HCT116 (cell line): Measurements from ENCODE around the gene PNPO. TPM values are rescaled to one million over a fixed set of nuclear protein-coding genes. Genes with fewer than 3 reads are reported as not detected.
A peak's percentile ranks its signal among the peaks of the same experiment; 100 is the strongest.

Experiments used
- ATAC-seq: fragments of 200-7000 bp; cut with Tn5 transposase; 2 replicates; pipeline ENCODE4 v1.9.1; 2020; ENCODE audit warnings: mild to moderate bottlenecking, moderate library complexity
- BruUV-seq: library from RNA; stranded (reverse); fragments of 400-500 nt; replicated peaks from 2 replicates; lab custom pipeline; 2021; lab: Mats Ljungman, UMichigan
- CTCF ChIA-PET: fragments of 300-600 bp; sonication (Branson Sonifier 250); formaldehyde crosslinking; loops from one replicate; lab custom pipeline; 2021; ENCODE audit warnings: antibody characterized with exemption; lab: Charles Lee
- POLR2A ChIA-PET: fragments of 300-600, 350-600 bp; sonication (Branson Sonifier 250); formaldehyde crosslinking; loops from one replicate; lab custom pipeline; 2021; ENCODE audit warnings: antibody characterized with exemption; lab: Charles Lee
- RAD21 ChIA-PET, 2 experiments: fragments of 300-600 bp; sonication (Branson Sonifier 250); formaldehyde crosslinking; loops; one replicate each; lab custom pipeline; 2023; ENCODE audit warnings: low total read pairs in 2 of 2; ENCODE audit not compliant: uncharacterized antibody in 2 of 2, unreplicated experiment in 2 of 2, low non-redundant PET in 1 of 2; lab: Charles Lee
- DNase-seq: peaks from one replicate; pipeline ENCODE4 v3.0.0-alpha.2; 2010; ENCODE audit warnings: low read depth, low spot score
- H2AFZ ChIP-seq: fragments of 200-600 bp; shearing (Covaris generic), sonication (generic); 2 replicates; pipeline ENCODE4 v1.6.1; 2017; ENCODE audit warnings: low read depth, mixed run types, mixed read lengths, antibody characterized with exemption, low read length; ENCODE audit not compliant: poor library complexity, severe bottlenecking
- H3K27ac ChIP-seq: 2 replicates; pipeline ENCODE4 v1.5.1; 2012; ENCODE audit warnings: low read depth, low read length
- H3K27me3 ChIP-seq: fragments of 200-600 bp; sonication (generic); 2 replicates; pipeline ENCODE4 v1.6.1; 2016; ENCODE audit warnings: mixed run types, low read length, mixed read lengths; ENCODE audit not compliant: insufficient read depth
- H3K36me3 ChIP-seq, 2 experiments: fragments of 200-500 bp in 1 of 2; fragments of 200-600 bp in 1 of 2; sonication (Bioruptor generic) in 1 of 2; sonication (generic) in 1 of 2; 2 replicates each; pipeline versions ENCODE4 v1.5.1 to v1.6.1; 2014 to 2016; ENCODE audit warnings: low read length in 2 of 2, inconsistent platforms in 1 of 2, mixed read lengths in 1 of 2, mixed run types in 1 of 2; ENCODE audit not compliant: insufficient read depth in 2 of 2, control insufficient read depth in 1 of 2
- H3K4me1 ChIP-seq, 2 experiments: fragments of 200-600 bp in 1 of 2; sonication (generic) in 1 of 2; 2 replicates each; pipeline versions ENCODE4 v1.5.1 to v1.6.1; 2012 to 2017; ENCODE audit warnings: low read length in 2 of 2, inconsistent platforms in 1 of 2, mild to moderate bottlenecking in 1 of 2, mixed read lengths in 1 of 2, mixed run types in 1 of 2, moderate library complexity in 1 of 2; ENCODE audit not compliant: insufficient read depth in 2 of 2, control insufficient read depth in 1 of 2
- H3K4me2 ChIP-seq: fragments of 200-600 bp; sonication (generic); 2 replicates; pipeline ENCODE4 v1.6.1; 2017; ENCODE audit warnings: mixed run types, low read length, mixed read lengths
- H3K4me3 ChIP-seq, 2 experiments: fragments of 200-600 bp in 1 of 2; sonication (generic) in 1 of 2; replicated peaks in 1 of 2; 2 replicates each; pipeline ENCODE4 v1.5.1; 2011 to 2016; ENCODE audit warnings: low read length in 2 of 2, control low read depth in 1 of 2, low read depth in 1 of 2, mild to moderate bottlenecking in 1 of 2, mixed read lengths in 1 of 2, mixed run types in 1 of 2
- H3K79me2 ChIP-seq: fragments of 200-600 bp; sonication (generic); 2 replicates; pipeline ENCODE4 v1.6.1; 2017; ENCODE audit warnings: mild to moderate bottlenecking, mixed run types, low read length, moderate library complexity, mixed read lengths; ENCODE audit not compliant: insufficient read depth
- H3K9ac ChIP-seq: fragments of 200-600 bp; sonication (generic); 2 replicates; pipeline ENCODE4 v1.6.1; 2016; ENCODE audit warnings: low read length, mixed read lengths
- H3K9me2 ChIP-seq: fragments of 200-600 bp; sonication (generic), shearing (Covaris generic); 2 replicates; pipeline ENCODE4 v1.6.1; 2017; ENCODE audit warnings: mixed run types, mild to moderate bottlenecking, moderate library complexity; ENCODE audit not compliant: insufficient read depth
- H3K9me3 ChIP-seq, 2 experiments: fragments of 200-500 bp in 1 of 2; fragments of 200-600 bp in 1 of 2; sonication (Bioruptor generic) in 1 of 2; sonication (generic) in 1 of 2; 2 replicates each; pipeline ENCODE4 v1.6.1; 2014 to 2017; ENCODE audit warnings: low read length in 2 of 2, mixed read lengths in 2 of 2, inconsistent platforms in 1 of 2, low read depth in 1 of 2, mild to moderate bottlenecking in 1 of 2, mixed run types in 1 of 2, moderate library complexity in 1 of 2; ENCODE audit not compliant: control insufficient read depth in 1 of 2, insufficient read depth in 1 of 2
- H4K20me1 ChIP-seq: fragments of 200-600 bp; sonication (generic), shearing (Covaris generic); 2 replicates; pipeline ENCODE4 v1.6.1; 2017; ENCODE audit warnings: mixed run types, mild to moderate bottlenecking, moderate library complexity; ENCODE audit not compliant: insufficient read depth
- CEBPB ChIP-seq: IDR thresholded peaks from 2 replicates; pipeline ENCODE4 v1.6.1; 2012; ENCODE audit warnings: low read depth
- EGR1 ChIP-seq: IDR thresholded peaks from 2 replicates; pipeline ENCODE4 v1.6.1; 2012; ENCODE audit warnings: low read depth
- ELF1 ChIP-seq: IDR thresholded peaks from 2 replicates; pipeline ENCODE4 v1.6.1; 2012; ENCODE audit warnings: low read depth, borderline replicate concordance
- EZH2 ChIP-seq: fragments of 200-600 bp; sonication (generic); IDR thresholded peaks from 2 replicates; pipeline ENCODE4 v1.6.1; 2017; ENCODE audit warnings: antibody characterized with exemption, mixed run types
- EZH2phosphoT487 ChIP-seq: fragments of 200-600 bp; IDR thresholded peaks from 2 replicates; pipeline ENCODE4 v1.6.1; 2018; ENCODE audit warnings: antibody characterized with exemption, borderline replicate concordance
- FOSL1 ChIP-seq: IDR thresholded peaks from 2 replicates; pipeline ENCODE4 v1.6.1; 2012; ENCODE audit warnings: low read depth
- JUND ChIP-seq: IDR thresholded peaks from 2 replicates; pipeline ENCODE4 v1.6.1; 2012
- POLR2A ChIP-seq: IDR thresholded peaks from 2 replicates; pipeline ENCODE4 v1.7.0; 2011; ENCODE audit warnings: borderline replicate concordance; ENCODE audit not compliant: insufficient read depth, insufficient read length; ENCODE audit errors: extremely low read depth
- POLR2AphosphoS5 ChIP-seq: IDR thresholded peaks from 2 replicates; pipeline ENCODE4 v1.6.1; 2011; ENCODE audit warnings: mild to moderate bottlenecking, low read depth, low read length, moderate library complexity
- SP1 ChIP-seq: IDR thresholded peaks from 2 replicates; pipeline ENCODE4 v1.6.1; 2012; ENCODE audit warnings: low read depth
- SRF ChIP-seq: IDR thresholded peaks from 2 replicates; pipeline ENCODE4 v1.6.1; 2012; ENCODE audit warnings: low read depth
- TCF7L2 ChIP-seq: IDR thresholded peaks from 2 replicates; pipeline ENCODE4 v1.7.0; 2011; ENCODE audit warnings: borderline replicate concordance, inconsistent platforms; ENCODE audit not compliant: insufficient read depth, insufficient read length; ENCODE audit errors: extremely low read depth
- YY1 ChIP-seq: IDR thresholded peaks from 2 replicates; pipeline ENCODE4 v1.6.1; 2011; ENCODE audit warnings: low read length, low read depth, moderate library complexity, mild to moderate bottlenecking; ENCODE audit not compliant: insufficient replicate concordance; ENCODE audit errors: extremely low read depth
- ZFX ChIP-seq: fragments of 450-650 bp; IDR thresholded peaks from 2 replicates; pipeline ENCODE4 v1.6.1; 2017
- ZNF274 ChIP-seq: fragments of 200-500 bp; sonication (Bioruptor generic); IDR thresholded peaks from 2 replicates; pipeline ENCODE4 v1.6.1; 2014; ENCODE audit warnings: mild to moderate bottlenecking, low read depth, low read length, inconsistent platforms
- intact Hi-C: fragments of 100-400 bp; cut with micrococcal nuclease; formaldehyde crosslinking; loops from 2 replicates; pipeline ENCODE4 v1.10.0; 2022
- total RNA-seq: library from RNA; stranded (reverse); gene quantifications from one replicate; pipeline ENCODE4 v1.2.1, GENCODE V29; 2021; ENCODE audit not compliant: unreplicated experiment
- TF ChIP-seq, protein P1 (sequence below), 3 experiments: fragments of 200-600 bp in 1 of 3; sonication (generic) in 1 of 3; IDR thresholded peaks in 2 of 3; conservative IDR thresholded peaks in 1 of 3; 2 replicates each; pipeline ENCODE4 v1.5.1; 2012 to 2017; ENCODE audit warnings: low read depth in 2 of 3, low read length in 2 of 3, antibody characterized with exemption in 1 of 3, borderline replicate concordance in 1 of 3, control low read depth in 1 of 3, mild to moderate bottlenecking in 1 of 3, mixed read lengths in 1 of 3, mixed run types in 1 of 3, moderate library complexity in 1 of 3; ENCODE audit not compliant: insufficient read depth in 1 of 3
- TF ChIP-seq, protein P2 (sequence below): IDR thresholded peaks from 2 replicates; pipeline ENCODE4 v1.6.1; 2011; ENCODE audit warnings: mild to moderate bottlenecking, low read length, moderate library complexity; ENCODE audit not compliant: insufficient replicate concordance; ENCODE audit errors: extremely low read depth
- TF ChIP-seq, protein P3 (sequence below): IDR thresholded peaks from 2 replicates; pipeline ENCODE4 v1.6.1; 2012
- TF ChIP-seq, protein P4 (sequence below): IDR thresholded peaks from 2 replicates; pipeline ENCODE4 v1.6.1; 2012; ENCODE audit warnings: low read depth

The PNPO gene
- total RNA-seq, 1 experiment from 2014 or later = 74.9 TPM

DNA sequence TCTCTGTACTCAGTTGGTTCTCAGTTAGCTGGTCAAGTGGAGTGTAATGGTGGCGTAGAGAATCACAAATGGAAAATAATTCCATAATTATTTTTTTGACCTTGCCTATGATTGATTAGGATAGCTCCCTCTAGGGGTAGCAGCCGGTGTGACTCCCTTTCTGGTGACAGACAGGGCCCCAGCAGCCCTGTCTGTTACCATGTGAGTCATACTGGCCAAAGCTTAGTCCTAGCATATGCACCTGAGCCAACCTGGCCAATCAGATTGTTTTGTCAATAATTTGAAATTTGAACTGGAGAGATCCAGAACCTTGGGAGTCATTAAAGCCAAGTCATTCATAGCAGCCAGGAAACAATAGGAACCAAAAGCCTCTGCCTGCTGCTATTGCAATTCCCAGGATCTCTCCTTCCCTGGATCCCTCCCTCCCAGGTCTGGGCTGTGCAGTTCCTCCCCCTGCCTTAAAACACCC is 5.6 kb downstream of the PNPO start:
- BruUV-seq = no TSS peak

More for the DNA sequence above, 5.6 kb downstream of the PNPO start:
- Histone ChIP-seq H3K36me3 (peaks cover 10 to 12% of the 10 kb centered on the region in 2 experiments; a peak in 3 of 4 replicates), H3K27ac (peak overlapping the region; percentile 66; the same call in 1 of the 2 replicates), H3K9me3 (no peaks in the 10 kb centered on the region), H3K9ac (peak overlapping the region; percentile 48), H3K79me2 (peaks cover 13% of the 10 kb centered on the region), H2AFZ (no peak overlapping the region), H3K9me2 (no peaks in the 10 kb centered on the region), H4K20me1 (no peaks in the 10 kb centered on the region), H3K4me2 (peak overlapping the region; percentile 53), H3K27me3 (no peaks in the 10 kb centered on the region)
- ATAC-seq (peak; percentile 88), DNase-seq (peak; percentile 96)
- CTCF ChIA-PET = interaction anchor here (0.7 to 5.1 kb wide), 38 partner anchors 8 to 389 kb away, joined by 3 to 83 read pairs (median 5); partner anchors contain the start of genes CDK5RAP3, LRRC46, MRPL10 and OSBPL7
- intact Hi-C loops = loop anchor here (1.0 kb wide), 1 partner anchor 104 kb away; no protein-coding TSS in a partner anchor
- TF ChIP-seq, protein P1, sequence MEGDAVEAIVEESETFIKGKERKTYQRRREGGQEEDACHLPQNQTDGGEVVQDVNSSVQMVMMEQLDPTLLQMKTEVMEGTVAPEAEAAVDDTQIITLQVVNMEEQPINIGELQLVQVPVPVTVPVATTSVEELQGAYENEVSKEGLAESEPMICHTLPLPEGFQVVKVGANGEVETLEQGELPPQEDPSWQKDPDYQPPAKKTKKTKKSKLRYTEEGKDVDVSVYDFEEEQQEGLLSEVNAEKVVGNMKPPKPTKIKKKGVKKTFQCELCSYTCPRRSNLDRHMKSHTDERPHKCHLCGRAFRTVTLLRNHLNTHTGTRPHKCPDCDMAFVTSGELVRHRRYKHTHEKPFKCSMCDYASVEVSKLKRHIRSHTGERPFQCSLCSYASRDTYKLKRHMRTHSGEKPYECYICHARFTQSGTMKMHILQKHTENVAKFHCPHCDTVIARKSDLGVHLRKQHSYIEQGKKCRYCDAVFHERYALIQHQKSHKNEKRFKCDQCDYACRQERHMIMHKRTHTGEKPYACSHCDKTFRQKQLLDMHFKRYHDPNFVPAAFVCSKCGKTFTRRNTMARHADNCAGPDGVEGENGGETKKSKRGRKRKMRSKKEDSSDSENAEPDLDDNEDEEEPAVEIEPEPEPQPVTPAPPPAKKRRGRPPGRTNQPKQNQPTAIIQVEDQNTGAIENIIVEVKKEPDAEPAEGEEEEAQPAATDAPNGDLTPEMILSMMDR (IDR thresholded peaks at IDR 0.05 in 2 of 3, conservative IDR thresholded peaks at IDR 0.05 in 1 of 3; ENCODE audit: borderline replicate concordance in 1 of 3, insufficient read depth in 1 of 3, low read depth in 2 of 3, low read length in 2 of 3) = peak; percentile 79 to 100 (median 97); a peak in 5 of 6 replicates
- no peak for TF ChIP-seq ELF1
- peak; percentile 88 for TF ChIP-seq SP1
- TF ChIP-seq EGR1 = no peak
- no peak for TF ChIP-seq ZFX
- TF ChIP-seq CEBPB = no peak
- TF ChIP-seq POLR2AphosphoS5 = peak; percentile 56
- TF ChIP-seq, protein P2, sequence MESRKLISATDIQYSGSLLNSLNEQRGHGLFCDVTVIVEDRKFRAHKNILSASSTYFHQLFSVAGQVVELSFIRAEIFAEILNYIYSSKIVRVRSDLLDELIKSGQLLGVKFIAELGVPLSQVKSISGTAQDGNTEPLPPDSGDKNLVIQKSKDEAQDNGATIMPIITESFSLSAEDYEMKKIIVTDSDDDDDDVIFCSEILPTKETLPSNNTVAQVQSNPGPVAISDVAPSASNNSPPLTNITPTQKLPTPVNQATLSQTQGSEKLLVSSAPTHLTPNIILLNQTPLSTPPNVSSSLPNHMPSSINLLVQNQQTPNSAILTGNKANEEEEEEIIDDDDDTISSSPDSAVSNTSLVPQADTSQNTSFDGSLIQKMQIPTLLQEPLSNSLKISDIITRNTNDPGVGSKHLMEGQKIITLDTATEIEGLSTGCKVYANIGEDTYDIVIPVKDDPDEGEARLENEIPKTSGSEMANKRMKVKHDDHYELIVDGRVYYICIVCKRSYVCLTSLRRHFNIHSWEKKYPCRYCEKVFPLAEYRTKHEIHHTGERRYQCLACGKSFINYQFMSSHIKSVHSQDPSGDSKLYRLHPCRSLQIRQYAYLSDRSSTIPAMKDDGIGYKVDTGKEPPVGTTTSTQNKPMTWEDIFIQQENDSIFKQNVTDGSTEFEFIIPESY = no peak
- no peak for TF ChIP-seq EZH2phosphoT487
- no peak for TF ChIP-seq POLR2A
- no peak for TF ChIP-seq ZNF274
- TF ChIP-seq TCF7L2 = no peak
- TF ChIP-seq SRF = no peak; the same call in 1 of the 2 replicates
- TF ChIP-seq EZH2 = no peak
- TF ChIP-seq, protein P3, sequence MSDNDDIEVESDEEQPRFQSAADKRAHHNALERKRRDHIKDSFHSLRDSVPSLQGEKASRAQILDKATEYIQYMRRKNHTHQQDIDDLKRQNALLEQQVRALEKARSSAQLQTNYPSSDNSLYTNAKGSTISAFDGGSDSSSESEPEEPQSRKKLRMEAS = peak; percentile 81
- TF ChIP-seq, protein P4, sequence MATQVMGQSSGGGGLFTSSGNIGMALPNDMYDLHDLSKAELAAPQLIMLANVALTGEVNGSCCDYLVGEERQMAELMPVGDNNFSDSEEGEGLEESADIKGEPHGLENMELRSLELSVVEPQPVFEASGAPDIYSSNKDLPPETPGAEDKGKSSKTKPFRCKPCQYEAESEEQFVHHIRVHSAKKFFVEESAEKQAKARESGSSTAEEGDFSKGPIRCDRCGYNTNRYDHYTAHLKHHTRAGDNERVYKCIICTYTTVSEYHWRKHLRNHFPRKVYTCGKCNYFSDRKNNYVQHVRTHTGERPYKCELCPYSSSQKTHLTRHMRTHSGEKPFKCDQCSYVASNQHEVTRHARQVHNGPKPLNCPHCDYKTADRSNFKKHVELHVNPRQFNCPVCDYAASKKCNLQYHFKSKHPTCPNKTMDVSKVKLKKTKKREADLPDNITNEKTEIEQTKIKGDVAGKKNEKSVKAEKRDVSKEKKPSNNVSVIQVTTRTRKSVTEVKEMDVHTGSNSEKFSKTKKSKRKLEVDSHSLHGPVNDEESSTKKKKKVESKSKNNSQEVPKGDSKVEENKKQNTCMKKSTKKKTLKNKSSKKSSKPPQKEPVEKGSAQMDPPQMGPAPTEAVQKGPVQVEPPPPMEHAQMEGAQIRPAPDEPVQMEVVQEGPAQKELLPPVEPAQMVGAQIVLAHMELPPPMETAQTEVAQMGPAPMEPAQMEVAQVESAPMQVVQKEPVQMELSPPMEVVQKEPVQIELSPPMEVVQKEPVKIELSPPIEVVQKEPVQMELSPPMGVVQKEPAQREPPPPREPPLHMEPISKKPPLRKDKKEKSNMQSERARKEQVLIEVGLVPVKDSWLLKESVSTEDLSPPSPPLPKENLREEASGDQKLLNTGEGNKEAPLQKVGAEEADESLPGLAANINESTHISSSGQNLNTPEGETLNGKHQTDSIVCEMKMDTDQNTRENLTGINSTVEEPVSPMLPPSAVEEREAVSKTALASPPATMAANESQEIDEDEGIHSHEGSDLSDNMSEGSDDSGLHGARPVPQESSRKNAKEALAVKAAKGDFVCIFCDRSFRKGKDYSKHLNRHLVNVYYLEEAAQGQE = no peak
- TF ChIP-seq FOSL1 = no peak; the same call in none of the 2 replicates
- TF ChIP-seq YY1 = no peak
- TF ChIP-seq JUND = no peak; the same call in 1 of the 2 replicates
- TF ChIP-seq, all 23 proteins: peak for 4
- Histone ChIP-seq H3K4me3 (peak overlapping the region in 1 of 2 experiments; percentile 9; a peak in 3 of 4 replicates), H3K4me1 (peaks cover 35 to 51% of the 10 kb centered on the region in 2 experiments)
- ChIA-PET POLR2A (interaction anchor here (0.6 to 4.3 kb wide), 6 partner anchors 9 to 101 kb away, joined by 3 to 20 read pairs (median 5); partner anchors contain the start of genes CDK5RAP3, NFE2L1, PRR15L and SP2), RAD21 (interaction anchor here (0.6 to 1.3 kb wide), 7 partner anchors 9 to 224 kb away, joined by 3 to 8 read pairs (median 4); partner anchors contain the start of genes CDK5RAP3 (in 2 of the 2), PRR15L (in 1 of the 2) and SCRN2 (in 1 of the 2))
